Gastroesophageal sphincter (tissue), 3 donors: ENCODE data around the gene USP6.
"Not testable (repeated sequence)": the region's sequence is repeated elsewhere in the genome, so short reads cannot be mapped to it uniquely, and the experiment has no call there.

ENCODE experiments used
- CTCF ChIP-seq, 4 experiments: fragments of 200-600 bp in 2 of 4; fragments of 450-650 bp in 2 of 4; sonication (generic) in 1 of 4; IDR thresholded peaks; one replicate each; pipeline ENCODE4 v1.5.1; 2017 to 2019; ENCODE audit warnings: antibody characterized with exemption in 4 of 4, mild to moderate bottlenecking in 2 of 4, moderate library complexity in 2 of 4
- POLR2AphosphoS5 ChIP-seq: sonication (generic); formaldehyde crosslinking; IDR thresholded peaks from one replicate; pipeline ENCODE4 v1.6.1; 2017; ENCODE audit warnings: antibody characterized with exemption

GRCh38 chr17:5137511-5138197 lies 21.8 kb downstream of the USP6 start:
- not testable (repeated sequence) for TF ChIP-seq CTCF (IDR thresholded peaks at IDR 0.05); POLR2AphosphoS5
